Stimulated activated CD8-positive, alpha-beta memory T cell treated with anti-CD3 and anti-CD28 coated beads, Interleukin-4, amount 100 ng/mL, for 48 hours (primary cell): ENCODE results near the gene TEX54.
"Not testable (repeated sequence)": the region's sequence is repeated elsewhere in the genome, so short reads cannot be mapped to it uniquely, and the experiment has no call there.

ENCODE experiments used
- DNase-seq: peaks from one replicate; pipeline ENCODE4 v3.0.0-alpha.2; 2020

Gene TEX54

DNA sequence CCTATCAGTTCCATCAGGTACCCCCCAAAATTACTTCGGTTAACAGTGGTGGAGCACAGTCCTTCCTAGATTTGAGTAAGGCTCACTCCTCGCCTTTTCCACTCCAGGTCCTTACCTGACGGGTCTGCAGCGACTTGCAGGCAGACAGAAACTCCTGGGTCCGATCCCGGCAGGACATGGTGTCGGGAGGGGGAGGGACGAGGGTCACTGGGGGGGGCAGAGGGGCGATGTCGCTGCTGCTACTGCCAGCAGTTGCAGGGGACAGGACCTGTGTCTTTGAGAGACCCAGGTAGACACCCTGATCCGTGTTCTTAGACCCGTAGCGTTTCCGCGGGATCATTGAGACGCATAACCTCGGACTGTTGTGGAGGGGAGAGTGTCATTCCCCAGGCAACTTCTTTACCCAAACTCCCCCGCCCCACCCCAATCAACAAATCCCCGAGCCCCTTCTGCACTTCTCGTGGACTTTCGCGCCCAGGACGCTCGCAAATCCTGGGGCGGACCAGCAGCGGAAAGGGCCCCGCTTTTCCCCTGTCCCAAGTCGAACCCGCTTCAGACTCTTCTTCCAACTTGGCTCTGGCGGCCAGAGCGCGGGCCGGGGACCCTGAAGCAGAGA is 1.6 kb downstream of the TEX54 start:
- DNase-seq, result peak; percentile 40

DNA sequence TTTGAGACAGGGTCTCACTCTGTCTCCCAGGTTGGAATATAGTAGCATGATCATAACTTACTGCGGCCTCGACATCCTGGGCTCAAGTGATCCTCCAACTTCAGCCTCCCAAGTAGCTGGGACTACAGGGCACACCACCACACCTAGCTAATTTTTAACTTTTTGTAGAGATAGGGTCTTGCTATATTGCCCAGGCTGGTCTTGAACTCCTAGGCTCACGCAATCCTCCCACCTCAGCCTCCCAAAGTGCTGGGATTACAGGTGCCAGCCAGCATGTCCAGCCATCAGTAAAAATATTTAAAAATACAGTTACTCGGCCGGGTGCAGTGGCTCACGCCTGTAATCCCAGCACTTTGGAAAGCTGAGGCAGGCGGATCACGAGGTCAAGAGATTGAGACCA is 4.5 kb downstream of the TEX54 start:
- not testable (repeated sequence) for DNase-seq

DNA sequence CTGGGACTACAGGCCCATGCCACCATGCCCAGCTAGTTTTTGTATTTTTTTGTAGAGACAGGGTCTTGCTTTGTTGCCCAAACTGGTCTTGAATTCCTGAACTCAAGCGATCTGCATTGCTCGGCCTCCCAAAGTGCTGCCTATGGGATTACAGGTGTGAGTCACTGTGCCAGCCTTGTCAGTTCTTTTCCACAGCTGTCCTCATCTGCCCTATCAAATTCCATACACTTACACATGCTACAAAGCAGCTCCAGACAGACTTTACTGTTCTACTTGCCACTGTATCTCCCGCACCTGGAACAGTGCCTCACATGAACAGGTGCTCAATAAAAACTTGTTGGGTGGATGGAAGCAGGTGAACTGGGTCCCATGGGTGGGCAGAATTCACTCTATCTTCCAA is 9.0 kb downstream of the TEX54 start:
- no peak for DNase-seq

DNA sequence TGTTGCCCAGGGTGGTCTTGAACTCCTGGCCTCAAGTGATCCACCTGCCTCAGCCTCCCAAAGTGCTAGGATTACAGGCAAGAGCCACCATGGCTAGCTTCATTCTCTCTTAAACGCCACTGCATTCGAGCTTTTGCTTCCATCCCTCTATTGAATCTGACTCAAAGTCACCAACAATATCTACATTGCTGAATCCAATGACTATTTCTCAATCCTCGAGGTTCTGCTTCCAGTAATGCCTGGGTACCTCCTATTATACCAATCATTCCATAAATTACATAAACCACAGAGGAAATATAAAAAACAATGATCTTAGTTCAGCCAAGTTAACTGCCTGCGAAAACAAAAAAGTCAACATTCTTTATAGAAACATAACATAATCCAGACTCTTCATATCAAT is 15.5 kb downstream of the TEX54 start:
- no peak for DNase-seq

DNA sequence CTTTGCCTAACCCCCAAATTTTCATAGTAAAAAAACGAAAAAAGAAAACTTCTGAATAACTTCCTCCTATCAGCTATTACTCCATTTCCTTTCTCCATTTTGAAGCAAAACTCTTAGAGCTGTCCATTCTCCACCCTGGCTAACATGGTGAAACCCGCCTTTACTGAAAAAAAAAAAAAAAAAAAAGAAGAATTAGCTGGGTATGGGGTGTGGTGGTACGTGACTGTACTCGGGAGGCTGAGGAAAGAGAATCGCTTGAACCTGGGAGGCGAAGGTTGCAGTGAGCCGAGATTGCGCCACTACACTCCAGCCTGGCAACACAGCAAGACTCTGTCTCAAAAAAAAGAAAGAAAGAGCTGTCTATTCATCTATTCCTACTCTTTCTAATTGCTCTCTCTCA is 16.1 kb downstream of the TEX54 start:
- DNase-seq, result no peak

DNA sequence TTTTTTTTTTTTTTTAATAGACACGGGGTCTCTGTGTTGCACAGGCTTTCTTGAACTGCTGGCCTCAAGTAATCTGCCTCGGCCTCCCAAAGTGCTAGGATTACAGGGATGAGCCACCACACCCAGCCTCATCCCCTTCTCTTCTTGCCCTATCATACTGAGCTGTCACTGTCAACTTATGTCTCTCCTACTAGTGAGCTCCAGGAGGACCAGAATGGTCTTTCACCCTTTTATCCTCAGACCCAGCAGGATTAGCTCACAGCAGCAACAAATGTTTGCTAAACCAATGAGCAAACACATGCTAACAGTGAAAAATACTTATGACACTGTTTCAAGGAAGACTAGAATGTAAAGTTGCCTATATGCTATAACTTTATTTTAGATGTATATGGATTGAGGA is 21.0 kb downstream of the TEX54 start:
- DNase-seq, result no peak

DNA sequence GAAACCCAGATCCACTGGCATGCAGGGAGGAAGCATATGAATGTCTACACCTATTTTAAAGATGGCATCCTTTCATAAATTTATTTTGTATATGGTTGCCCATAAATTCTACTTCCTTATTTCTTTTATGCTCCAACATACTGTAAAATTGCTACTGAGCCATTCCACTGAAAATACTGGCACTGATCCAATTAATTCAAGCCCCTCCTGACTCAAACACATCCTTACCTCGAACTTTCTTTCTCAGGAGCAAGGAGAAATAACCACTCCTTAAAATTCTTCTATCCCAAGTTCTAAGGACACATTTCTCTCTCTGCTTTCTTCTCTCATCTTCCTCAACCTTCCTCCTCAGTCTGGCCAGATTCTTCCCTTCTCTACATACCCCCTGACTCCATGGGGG is 21.9 kb downstream of the TEX54 start:
- DNase-seq, result no peak

DNA sequence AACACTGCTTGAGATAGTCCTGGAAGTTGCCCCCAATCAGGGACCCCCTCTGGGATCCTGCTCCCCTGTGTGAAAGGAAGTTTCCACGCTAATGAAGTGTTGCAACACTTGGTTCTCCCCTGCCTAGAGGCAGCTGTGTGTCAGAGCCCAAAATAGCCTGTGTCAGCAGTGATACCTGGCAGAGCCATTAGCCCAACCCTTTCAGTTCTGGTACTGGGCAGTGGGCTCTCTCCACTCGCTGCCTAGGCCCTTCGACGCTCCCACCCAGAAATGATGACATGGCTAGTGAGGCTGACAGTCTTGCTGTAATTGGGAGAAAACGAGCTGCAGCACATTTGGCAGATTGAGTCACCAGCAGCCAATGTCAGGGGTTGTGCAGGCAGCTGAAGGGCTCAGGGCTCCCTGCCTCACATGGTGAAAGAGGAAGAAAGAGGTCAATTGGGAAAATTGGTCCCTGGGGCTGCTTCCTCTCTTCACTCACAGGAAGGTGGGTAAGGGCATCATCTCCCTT is 26.0 kb downstream of the TEX54 start:
- DNase-seq, result no peak

DNA sequence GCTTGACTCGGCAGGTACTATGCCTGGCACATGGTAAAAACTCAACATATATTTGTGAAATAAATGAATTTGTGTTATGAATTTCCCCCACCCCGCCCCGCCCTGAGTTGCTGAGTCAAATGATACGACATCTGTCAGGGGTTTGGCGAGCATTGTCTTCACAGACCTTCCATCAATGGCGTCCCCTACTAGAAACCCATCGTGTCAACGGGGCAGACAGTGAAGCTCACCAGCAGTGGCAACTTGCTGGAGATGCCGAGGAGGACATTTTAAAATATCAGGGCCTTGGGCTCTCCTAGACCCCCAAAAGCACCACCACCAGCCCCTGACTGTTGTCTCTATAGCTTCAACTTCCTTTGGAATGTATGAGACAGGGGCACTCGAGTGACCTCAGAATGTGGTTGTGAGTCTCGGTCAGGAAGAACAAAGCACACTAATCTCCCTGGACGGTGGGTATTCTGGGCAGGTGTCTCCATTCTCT is 26.6 kb downstream of the TEX54 start:
- DNase-seq, result peak; percentile 51

DNA sequence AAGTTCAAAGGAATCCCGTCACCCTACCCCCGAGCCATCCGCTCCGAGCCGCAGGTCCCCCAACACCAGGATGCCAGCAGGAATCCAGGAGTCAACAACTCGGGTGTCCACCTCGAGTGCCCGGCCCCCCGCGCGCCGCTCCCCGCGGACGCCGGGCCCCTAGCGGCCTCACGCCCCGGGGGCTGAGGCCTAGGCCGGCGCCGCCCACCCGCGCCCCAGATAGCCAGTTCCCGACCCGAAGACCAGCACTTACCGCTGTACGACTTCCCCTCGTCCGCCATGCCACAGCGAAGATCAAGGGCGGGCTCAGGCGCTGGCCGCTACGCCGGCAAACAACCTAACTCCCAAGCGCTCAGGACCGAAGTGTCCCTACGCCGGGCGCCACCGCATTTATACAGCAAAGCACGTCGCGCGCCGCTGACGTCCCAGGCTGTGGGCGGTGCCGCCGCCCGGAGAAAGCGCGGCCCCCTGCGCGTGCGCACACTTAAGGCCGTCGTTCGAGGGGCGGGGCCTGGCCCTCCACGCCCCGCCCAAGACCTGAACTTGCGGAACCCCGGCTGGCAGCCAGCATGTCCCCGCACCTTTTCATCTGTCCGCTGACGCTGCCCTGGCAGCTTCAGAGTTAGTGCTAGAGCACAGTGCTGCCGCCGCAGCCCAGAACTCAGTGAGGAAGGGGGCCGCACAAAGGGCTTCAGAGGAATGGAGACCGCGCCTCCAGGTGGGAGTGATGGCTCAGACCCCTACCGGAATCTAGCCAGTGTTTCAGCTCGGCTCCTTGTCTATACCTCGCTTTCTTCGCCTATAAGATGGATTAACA is 27.4 kb downstream of the TEX54 start, which contains the start of gene NXF1:
NXF1 (minus strand) TSS at position 365 of the 817 bp plus-strand sequence; CDS start at position 281, 84 bp downstream.
- peak; percentile 98 for DNase-seq

DNA sequence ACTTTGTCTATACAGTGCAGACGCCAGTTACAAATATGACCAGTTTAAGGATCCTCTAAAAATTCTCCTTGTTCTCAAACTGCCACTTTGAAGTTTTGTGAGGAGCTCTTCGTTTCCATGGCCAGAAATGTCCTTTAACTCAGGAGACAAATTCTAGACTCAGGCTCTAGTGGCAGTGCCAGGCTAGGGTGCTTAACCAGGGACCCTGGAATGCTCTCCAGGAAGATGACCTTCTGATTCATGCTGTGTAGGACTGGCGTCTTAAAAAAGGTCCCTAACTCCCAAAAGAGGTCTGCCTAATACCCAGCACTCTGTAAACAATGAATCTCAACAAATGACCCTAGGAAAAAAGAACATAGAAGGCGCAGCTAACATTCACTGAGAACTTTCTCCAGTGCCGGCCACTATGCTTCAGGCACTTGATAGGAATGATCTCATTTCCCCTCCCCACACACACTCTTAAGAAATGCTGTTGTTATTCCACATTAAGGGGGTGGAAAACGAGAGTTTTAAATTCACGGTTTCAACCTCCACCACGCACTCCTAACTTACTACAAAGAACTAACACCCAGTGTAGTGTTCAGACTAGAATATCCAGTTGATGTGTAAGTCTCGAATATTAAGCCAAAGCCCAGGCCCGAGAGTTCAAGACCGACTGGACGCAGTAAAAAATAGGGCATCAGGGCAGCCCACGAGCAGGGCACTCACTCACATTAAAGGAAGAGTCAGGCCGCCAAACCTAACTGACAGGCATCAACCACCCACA is 28.1 kb downstream of the TEX54 start:
- DNase-seq, result peak; percentile 54

DNA sequence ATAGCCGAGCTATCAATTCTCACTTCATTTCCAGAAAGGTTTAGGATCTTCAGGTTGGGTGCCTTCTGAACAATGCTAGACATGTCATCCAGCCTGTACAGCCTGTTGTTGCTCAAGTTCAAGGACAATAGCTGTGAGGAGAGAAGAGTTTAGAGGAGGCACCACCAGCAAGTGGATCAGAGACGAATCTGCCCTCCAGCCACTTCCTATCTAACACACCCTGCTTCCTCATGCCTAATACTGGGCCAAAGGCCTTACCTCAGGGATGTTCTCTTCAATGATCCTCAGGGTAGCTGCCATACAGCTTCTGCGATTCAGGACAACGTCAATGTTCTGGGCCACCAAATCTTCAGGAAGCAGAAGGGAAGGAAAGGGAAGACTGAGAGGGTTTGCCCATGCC is 31.6 kb downstream of the TEX54 start:
- no peak for DNase-seq

DNA sequence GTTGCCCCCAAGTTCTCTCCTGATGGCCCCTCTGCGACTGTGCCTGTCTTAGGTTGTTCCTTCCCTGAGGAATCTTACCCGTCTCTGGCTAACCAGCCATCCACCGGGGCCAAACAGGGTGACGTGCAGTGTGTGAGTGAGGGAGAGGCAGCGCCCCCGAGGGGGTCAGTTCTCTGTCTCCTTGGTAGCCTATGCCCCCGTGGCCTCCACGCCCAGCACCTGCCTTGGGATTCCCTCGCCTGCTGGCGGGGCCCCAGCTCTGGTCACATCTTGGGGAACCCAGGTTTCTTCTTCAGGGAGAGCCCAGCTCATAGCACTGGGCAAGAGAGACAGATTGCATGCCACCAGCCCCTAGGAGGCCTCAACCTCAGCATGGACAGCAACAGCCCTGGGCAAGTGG is 33.2 kb downstream of the TEX54 start:
- no peak for DNase-seq

DNA sequence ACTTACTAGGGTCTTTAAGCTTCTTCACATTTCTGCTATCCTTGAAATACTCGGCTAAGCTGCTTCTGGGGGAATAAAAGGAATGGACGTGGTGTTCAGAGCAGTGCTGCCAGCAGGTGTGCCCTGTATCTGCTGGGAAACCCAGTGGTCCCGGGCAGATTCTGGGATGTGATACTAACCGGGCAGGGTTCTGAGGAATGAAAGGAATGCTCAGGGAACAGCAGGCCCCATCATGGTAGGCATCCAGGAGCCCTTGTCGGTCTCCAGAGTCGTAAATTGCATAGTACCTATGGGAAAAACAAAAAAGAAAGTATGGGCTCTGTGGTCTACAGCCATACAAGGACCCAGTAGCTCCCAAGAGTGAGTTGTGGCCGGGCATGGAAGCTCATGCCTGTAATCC is 36.4 kb downstream of the TEX54 start:
- no peak for DNase-seq

DNA sequence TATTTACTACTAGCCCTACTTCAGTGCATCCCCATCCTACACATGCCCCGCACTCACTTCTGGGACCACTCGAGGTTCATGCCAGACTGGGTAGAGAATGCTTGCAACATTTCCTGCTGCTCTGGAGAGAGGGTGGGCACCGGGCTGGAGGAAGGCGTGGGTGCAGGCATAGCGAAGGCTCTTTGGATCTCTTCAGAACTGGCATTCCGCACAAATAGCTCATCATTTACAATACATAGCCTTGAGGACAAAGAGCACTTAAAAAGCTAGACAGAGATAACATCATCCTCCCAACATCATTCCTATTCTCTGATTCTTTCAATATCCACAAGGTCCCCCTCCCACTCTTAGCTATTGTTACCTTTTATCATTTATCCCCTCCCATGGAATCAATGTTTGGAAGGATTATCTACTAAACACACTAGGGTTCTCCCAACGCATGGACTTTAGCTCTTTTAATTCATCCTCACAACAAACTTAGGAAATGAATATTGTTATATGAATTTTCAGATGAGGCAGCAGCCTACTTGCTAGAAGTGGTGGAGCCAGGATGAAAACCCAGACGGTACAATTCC is 38.4 kb downstream of the TEX54 start:
- no peak for DNase-seq

DNA sequence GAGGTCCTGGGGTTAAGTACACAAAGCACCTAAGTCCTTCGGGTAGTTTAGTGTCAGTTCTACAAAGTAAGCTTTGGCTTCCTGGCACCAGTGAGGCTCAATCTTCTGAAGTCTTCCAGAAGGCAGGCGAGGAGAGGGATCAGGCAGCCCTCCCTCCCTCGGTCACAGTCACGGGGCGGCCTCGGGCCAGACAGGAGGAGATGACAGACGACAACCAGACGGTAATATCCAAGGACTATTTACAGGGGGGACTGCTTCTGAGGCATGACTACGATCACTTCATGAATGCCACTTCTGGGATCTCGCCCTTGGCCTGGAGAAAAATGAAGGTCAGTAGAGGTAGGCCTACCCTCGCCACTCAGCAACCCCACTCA is 40.5 kb downstream of the TEX54 start:
- DNase-seq, result no peak

DNA sequence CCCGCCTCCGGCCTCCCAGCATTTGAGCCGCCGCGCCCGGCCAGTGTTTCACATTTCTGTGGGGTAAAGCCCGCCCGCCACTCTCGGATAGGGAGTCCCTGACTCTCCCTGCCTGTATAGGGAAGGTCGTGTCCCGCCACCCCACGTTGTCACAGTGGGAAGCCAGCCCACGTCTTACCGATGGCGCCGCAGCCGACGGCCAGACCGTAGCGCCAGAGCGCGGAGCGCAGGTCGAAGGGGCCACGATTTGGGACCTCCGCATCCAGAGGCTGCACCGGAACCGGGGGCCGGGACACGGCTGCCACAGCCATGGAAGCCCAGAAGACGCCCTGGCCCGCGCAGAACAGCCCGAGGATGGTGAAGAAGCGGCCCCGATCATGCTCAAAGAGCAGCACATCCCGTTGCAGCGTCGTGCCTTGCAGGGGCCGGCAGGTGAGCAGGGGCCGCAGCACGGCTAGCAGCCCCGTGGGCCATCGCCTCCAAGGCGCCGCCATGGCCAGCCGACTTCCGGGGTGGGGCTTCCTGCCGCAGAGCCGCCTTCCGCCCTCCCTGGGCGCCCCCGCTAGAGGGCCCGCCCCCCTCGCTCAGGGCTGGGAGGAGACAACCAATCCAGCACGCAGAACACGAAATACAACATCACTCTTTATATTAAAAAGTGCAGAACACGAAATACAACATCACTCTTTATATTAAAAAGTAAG is 41.0 kb downstream of the TEX54 start, which contains the start of gene TMEM223:
TMEM223 (minus strand) TSS at position 506 of the 701 bp plus-strand sequence; CDS start at position 494, 12 bp downstream.
- DNase-seq, result peak; percentile 94

DNA sequence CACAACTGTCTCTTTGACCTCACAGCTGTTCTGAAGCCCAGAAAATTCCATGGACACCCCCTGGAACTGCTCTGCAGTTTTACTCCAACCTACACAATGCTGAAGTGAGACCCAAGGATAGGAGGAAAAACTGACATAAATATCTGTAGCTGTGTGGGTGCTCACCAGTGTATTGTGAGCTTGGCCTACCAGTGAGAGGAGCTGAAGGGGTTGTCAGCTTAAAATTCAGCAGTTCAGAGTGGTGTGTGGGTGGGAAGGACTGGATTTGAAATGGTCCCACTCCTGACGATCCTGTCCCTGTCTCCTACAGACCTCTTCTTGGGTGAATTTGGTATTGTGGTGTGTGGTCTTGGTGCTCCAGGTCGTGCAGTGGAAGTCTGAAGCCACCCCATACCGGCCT is 43.1 kb downstream of the TEX54 start:
- no peak for DNase-seq

DNA sequence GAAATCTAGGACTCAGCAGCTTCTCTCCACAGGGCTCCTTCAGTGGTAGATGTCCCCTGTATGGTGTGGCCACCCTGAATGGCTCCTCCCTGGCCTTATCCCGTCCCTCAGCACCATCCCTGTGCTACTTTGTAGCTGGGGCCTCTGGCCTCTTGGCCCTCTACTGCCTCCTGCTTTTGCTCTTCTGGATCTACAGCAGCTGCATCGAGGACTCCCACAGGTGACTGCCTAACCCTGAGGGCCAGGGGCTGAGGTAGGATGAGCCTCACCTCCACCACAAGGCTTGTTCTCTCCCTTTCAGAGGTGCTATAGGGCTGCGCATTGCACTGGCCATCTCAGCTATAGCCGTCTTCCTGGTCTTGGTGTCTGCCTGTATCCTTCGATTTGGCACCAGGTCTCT is 43.6 kb downstream of the TEX54 start:
- DNase-seq, result no peak

DNA sequence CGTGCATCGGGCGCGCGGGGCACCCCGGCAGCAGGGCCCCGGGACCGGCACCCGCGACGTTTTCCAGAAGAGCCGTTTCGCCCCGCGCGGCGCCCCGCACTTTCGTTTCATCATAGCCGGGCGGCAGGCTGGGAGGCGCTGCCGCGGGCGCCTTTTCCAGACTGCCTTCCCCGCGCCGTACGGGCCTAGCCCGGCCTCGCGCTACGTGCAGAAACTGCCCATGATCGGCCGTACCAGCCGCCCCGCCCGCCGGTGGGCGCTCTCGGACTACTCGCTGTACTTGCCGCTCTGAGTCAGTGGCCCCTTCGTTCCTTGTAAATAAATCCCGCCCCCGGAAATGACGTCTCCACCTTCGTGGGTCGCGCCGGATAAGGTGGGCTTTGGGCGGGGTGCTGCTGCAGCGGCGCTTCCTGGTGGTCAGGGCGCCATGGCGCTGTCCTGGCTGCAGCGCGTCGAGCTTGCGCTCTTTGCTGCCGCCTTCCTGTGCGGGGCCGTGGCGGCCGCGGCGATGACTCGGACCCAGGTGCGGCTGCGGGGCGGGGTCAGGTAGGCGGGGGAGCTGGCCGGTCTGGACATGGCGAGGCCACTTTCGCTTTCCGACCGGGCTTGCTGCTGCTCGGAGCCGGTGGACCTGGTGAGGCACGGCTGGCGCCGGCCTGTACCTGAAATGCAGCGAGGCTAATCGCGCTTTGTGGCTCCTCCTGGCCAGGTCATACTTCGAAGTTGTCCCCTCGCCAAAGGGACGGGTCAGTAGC is 45.5 kb downstream of the TEX54 start, which contains the start of gene TMEM179B:
TMEM179B (plus strand) TSS at position 398 of the 755 bp plus-strand sequence; CDS start at position 428, 30 bp downstream.
- DNase-seq, result peak; percentile 100

DNA sequence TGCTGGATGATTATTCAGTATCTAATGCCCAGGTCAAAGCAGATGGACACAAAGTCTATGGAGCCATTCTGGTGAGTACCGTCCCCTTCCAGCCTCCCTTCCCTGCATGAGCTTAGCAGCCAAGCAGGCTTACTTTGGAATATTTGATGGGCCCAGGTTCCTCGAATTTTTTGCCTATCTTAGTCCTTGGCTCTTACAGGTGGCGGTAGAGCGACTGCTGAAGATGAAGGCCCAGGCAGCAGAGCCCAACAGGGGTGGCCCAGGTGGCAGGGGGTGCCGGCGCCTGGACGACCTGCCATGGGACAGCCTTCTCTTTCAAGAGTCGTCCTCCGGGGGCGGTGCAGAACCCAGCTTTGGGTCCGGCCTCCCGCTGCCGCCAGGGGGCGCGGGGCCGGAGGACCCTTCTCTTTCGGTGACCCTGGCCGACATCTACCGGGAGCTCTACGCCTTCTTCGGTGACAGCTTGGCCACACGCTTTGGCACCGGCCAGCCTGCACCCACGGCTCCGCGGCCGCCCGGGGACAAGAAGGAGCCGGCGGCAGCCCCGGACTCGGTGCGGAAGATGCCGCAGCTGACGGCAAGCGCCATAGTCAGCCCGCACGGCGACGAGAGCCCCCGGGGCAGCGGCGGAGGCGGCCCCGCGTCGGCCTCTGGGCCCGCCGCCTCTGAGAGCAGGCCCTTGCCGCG is 46.2 kb downstream of the TEX54 start:
- peak; percentile 90 for DNase-seq
